AG09309 (cell line): ENCODE measurements around the gene CLMP.

Experiments used
- DNase-seq: peaks from one replicate; pipeline ENCODE4 v3.0.0-alpha.2; 2010; ENCODE audit warnings: low read depth
- H3K4me3 ChIP-seq: 2 replicates; pipeline ENCODE4 v1.5.1; 2011; ENCODE audit warnings: mild to moderate bottlenecking, low read depth, low read length, moderate library complexity; ENCODE audit not compliant: control insufficient read depth
- TF ChIP-seq, protein P1 (sequence below): IDR thresholded peaks from 2 replicates; pipeline ENCODE4 v1.5.1; 2011; ENCODE audit warnings: mild to moderate bottlenecking, low read depth, low read length, inconsistent platforms; ENCODE audit not compliant: insufficient read depth, control insufficient read depth; ENCODE audit errors: missing control alignments

CLMP gene

GRCh38 chr11:123202155-123203151 lies 7.4 kb upstream of the CLMP start:
- TF ChIP-seq, protein P1, sequence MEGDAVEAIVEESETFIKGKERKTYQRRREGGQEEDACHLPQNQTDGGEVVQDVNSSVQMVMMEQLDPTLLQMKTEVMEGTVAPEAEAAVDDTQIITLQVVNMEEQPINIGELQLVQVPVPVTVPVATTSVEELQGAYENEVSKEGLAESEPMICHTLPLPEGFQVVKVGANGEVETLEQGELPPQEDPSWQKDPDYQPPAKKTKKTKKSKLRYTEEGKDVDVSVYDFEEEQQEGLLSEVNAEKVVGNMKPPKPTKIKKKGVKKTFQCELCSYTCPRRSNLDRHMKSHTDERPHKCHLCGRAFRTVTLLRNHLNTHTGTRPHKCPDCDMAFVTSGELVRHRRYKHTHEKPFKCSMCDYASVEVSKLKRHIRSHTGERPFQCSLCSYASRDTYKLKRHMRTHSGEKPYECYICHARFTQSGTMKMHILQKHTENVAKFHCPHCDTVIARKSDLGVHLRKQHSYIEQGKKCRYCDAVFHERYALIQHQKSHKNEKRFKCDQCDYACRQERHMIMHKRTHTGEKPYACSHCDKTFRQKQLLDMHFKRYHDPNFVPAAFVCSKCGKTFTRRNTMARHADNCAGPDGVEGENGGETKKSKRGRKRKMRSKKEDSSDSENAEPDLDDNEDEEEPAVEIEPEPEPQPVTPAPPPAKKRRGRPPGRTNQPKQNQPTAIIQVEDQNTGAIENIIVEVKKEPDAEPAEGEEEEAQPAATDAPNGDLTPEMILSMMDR, result no peak
- no peak for DNase-seq
- H3K4me3 ChIP-seq, result no peak overlapping the region

DNA sequence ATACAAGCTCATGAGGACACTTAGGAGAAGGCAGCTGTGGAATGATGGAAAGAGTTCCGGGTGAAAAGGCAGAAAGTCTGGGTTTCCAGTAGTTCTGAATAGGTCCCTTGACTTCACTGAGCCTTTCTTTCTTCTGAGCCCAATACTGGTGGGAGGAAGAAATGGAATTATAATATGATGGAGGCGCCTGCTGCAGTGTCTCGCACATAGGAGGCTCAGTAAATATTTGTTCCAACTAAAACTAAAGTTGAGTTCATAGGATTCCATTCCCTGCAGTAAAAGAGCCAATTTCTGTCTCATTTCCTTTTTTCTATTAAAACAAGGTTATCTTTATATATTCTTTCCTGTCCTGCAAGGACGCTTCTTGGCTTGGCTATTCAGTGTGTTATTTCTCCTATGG lies 5.2 kb upstream of the CLMP start:
- DNase-seq, result no peak
- TF ChIP-seq, protein P1, result no peak
- no peak overlapping the region for H3K4me3 ChIP-seq

DNA sequence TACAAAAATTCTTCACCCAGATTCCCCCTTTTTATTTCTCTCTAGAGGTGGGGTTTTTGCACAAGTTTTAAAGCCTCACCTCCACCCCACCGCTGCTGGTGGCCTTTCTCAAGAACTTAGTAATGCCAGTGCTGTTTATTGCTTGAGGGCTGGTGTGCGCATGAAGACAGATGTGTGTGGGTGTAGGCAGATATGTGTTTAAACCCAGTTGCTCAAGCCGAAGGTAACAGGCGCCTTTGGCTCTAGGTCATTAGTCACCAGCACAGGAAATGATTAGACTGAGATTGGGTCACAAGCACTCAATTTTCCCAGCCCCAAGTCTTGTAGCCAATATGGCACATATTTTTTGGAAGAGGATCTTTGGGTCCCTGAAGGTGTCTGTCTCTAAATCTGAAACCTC lies 2.7 kb upstream of the CLMP start:
- H3K4me3 ChIP-seq, result no peak overlapping the region
- DNase-seq, result peak; percentile 92
- TF ChIP-seq, protein P1, result no peak

DNA sequence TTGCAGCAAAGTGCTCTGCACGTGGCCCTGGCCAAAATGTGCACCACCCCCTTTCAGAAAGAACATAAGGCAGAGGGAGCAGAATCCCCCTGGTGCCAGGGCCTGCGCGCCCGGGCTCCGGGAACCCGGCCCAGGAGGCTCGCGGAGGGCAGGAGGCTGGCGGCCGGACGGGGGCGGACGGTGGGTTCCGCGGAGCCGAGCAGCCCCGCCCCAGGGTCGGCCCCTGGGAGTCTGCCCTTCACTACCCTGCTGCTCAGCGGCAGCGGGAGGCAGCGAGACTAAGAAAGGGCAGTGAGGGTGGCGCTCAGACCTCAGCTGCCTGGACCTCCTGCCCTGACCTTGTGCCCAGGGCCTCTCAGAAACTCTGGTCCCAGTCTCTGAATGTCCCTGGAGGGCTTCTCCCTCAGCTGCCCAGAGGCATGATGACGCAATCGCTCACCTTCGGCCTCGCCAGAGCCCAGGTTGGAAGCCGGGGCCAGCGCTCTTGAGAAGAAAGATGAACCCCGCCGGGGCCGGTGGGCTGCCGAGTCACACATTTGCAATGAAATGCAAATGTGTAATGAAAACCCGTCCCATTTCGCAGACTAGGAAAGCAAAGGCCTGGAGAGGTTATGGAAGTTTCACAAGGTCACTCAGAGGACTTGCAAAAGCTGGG lies 1.1 kb upstream of the CLMP start:
- DNase-seq, result no peak
- peak overlapping the region; percentile 93 for H3K4me3 ChIP-seq
- TF ChIP-seq, protein P1, result no peak

GRCh38 chr11:123194337-123195187 lies 486 bp downstream of the CLMP start:
- DNase-seq, result no peak
- TF ChIP-seq, protein P1, result no peak
- H3K4me3 ChIP-seq, result peak overlapping the region; percentile 93

- DNase-seq, result no peak
- H3K4me3 ChIP-seq, result peak overlapping the region; percentile 93
- TF ChIP-seq, protein P1, result no peak
These were observed 1.3 kb downstream of the CLMP start for GRCh38 chr11:123193742-123194141.
